PFSK-1 (cell line): ENCODE results near the gene HM13.

ENCODE experiments used
- FOXP2 ChIP-seq: optimal IDR thresholded peaks from 2 replicates; pipeline ENCODE3; 2011; ENCODE audit warnings: borderline replicate concordance, control low read depth, inconsistent platforms; ENCODE audit not compliant: insufficient read depth; ENCODE audit errors: extremely low read length, extremely low read depth
- POLR2AphosphoS5 ChIP-seq: IDR thresholded peaks from 2 replicates; pipeline ENCODE4 v1.6.1; 2012; ENCODE audit warnings: low read depth, mild to moderate bottlenecking, control low read depth, low read length, moderate library complexity
- SIN3A ChIP-seq: IDR thresholded peaks from 2 replicates; pipeline ENCODE4 v1.6.1; 2012; ENCODE audit warnings: mild to moderate bottlenecking, low read length, moderate library complexity, borderline replicate concordance; ENCODE audit not compliant: insufficient read depth
- TAF1 ChIP-seq: IDR thresholded peaks from 2 replicates; pipeline ENCODE4 v1.6.1; 2012; ENCODE audit warnings: low read length, control low read depth, borderline replicate concordance; ENCODE audit not compliant: insufficient read depth
- TF ChIP-seq, protein P1 (sequence below), 2 experiments: IDR thresholded peaks; 2 replicates each; pipeline versions ENCODE4 v1.6.1 to v1.8.0; 2011 to 2012; ENCODE audit warnings: low read depth in 2 of 2, low read length in 2 of 2, control low read depth in 1 of 2, inconsistent platforms in 1 of 2, mild to moderate bottlenecking in 1 of 2, moderate library complexity in 1 of 2; ENCODE audit not compliant: insufficient read depth in 1 of 2

The HM13 gene

DNA sequence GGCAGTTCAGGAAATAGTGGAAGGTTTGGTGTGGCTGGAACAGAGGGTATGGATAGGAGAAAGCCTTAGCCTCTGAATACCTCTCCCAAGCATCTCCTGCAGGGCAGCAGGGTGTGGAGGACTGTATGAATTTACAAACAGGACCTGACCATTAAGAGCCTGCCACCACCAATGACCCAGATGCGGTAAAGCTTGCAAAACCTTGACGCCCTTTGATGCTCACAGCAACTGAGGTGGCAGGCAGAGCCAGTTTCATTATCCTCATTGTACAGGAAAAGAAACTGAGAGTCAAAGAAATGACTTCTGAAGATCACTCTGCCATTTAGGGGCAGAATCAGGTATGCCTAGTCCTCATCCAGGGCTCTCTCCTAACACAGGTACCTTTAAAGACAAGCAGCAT lies 2.4 kb downstream of the HM13 start:
- no peak for TF ChIP-seq SIN3A
- TF ChIP-seq TAF1, result no peak
- TF ChIP-seq FOXP2, result no peak
- TF ChIP-seq POLR2AphosphoS5, result no peak
- TF ChIP-seq, protein P1, sequence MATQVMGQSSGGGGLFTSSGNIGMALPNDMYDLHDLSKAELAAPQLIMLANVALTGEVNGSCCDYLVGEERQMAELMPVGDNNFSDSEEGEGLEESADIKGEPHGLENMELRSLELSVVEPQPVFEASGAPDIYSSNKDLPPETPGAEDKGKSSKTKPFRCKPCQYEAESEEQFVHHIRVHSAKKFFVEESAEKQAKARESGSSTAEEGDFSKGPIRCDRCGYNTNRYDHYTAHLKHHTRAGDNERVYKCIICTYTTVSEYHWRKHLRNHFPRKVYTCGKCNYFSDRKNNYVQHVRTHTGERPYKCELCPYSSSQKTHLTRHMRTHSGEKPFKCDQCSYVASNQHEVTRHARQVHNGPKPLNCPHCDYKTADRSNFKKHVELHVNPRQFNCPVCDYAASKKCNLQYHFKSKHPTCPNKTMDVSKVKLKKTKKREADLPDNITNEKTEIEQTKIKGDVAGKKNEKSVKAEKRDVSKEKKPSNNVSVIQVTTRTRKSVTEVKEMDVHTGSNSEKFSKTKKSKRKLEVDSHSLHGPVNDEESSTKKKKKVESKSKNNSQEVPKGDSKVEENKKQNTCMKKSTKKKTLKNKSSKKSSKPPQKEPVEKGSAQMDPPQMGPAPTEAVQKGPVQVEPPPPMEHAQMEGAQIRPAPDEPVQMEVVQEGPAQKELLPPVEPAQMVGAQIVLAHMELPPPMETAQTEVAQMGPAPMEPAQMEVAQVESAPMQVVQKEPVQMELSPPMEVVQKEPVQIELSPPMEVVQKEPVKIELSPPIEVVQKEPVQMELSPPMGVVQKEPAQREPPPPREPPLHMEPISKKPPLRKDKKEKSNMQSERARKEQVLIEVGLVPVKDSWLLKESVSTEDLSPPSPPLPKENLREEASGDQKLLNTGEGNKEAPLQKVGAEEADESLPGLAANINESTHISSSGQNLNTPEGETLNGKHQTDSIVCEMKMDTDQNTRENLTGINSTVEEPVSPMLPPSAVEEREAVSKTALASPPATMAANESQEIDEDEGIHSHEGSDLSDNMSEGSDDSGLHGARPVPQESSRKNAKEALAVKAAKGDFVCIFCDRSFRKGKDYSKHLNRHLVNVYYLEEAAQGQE (IDR thresholded peaks at IDR 0.05; ENCODE audit: insufficient read depth in 1 of 2, low read depth in 2 of 2, low read length in 2 of 2), result no peak

GRCh38 chr20:31517373-31517772 lies 3.1 kb downstream of the HM13 start:
- TF ChIP-seq, protein P1 (IDR thresholded peaks at IDR 0.05; ENCODE audit: insufficient read depth in 1 of 2, low read depth in 2 of 2, low read length in 2 of 2), result no peak
- TF ChIP-seq POLR2AphosphoS5, result no peak
- TF ChIP-seq TAF1, result no peak
- TF ChIP-seq SIN3A, result no peak
- TF ChIP-seq FOXP2, result no peak

DNA sequence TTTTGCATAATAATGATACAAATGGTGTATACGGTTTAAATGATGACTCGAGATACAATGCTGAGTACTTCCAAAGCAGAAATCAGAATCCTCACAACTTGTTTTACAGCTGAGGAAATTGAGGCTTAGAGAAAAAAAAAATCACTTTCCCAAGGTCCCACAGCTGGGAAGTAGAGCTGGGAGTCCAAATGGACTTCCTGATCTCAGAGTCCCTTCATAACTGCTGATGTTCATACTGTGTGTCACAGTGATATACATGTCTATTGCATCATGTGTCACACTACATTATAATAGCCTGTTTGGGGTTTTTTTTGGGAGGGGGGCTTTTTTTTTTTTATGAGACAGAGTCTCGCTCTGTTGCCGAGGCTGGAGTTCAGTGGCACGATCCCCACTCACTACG lies 8.5 kb downstream of the HM13 start:
- TF ChIP-seq, protein P1 (IDR thresholded peaks at IDR 0.05; ENCODE audit: insufficient read depth in 1 of 2, low read depth in 2 of 2, low read length in 2 of 2), result no peak
- TF ChIP-seq TAF1 (no peak), POLR2AphosphoS5 (no peak), SIN3A (no peak), FOXP2 (no peak)

DNA sequence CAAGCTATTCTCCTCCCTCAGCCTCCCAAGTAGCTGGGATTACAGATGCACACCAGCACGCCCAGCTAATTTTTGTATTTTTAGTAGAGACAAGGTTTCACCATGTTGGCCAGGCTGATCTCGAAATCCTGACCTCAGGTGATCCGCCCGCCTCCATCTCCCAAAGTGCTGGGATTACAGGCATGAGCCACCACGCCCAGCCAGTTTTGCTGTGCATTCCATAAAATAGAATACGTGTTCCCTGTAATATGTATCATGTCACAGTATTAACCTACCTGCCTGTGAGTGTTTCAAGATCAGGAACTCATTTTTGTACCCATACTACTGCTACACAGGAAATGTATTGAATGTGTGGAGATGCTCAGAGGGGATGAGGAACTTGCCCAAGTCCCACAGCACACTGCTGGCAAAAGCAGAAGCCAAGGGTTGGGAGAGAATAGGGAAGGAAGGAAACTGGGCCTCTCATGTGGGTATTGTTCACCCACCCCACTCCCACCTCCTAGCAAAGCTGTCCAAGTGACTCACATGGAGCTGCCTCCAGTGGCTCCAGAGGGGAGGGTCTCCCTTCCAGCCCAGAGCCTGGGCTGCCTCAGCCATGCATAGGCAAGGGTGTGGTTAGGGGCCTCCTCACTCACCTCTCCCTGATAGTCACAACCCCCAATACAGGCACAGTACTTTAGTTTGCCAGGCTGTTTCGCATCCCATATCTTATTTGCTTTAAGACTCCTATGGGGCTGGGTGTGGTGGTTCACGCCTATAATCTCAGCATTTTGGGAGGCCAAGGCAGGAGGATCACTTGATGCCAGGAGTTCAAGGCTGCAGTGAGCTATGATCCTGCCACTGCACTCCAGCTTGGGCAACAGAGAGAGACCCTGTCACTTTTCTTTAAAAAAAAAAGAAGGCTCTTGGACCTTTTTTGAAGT lies 9.4 kb downstream of the HM13 start:
- TF ChIP-seq FOXP2 (no peak), POLR2AphosphoS5 (no peak), SIN3A (no peak), TAF1 (no peak)
- TF ChIP-seq, protein P1 (IDR thresholded peaks at IDR 0.05; ENCODE audit: insufficient read depth in 1 of 2, low read depth in 2 of 2, low read length in 2 of 2), result no peak
